IPS-18a (cell line): Measurements from ENCODE around the gene KLF16.

ENCODE experiments used
- H3K27ac ChIP-seq: one replicate; pipeline ENCODE4 v1.5.1; 2013; ENCODE audit warnings: low read length
- H3K27me3 ChIP-seq: one replicate; pipeline ENCODE4 v1.6.1; 2013; ENCODE audit warnings: mild to moderate bottlenecking, low read length; ENCODE audit not compliant: control insufficient read depth, insufficient read depth
- H3K36me3 ChIP-seq: one replicate; pipeline ENCODE4 v1.6.1; 2013; ENCODE audit warnings: low read depth, low read length; ENCODE audit not compliant: control insufficient read depth
- H3K4me1 ChIP-seq: one replicate; pipeline ENCODE4 v1.6.1; 2013; ENCODE audit warnings: low read depth, low read length; ENCODE audit not compliant: control insufficient read depth
- H3K4me3 ChIP-seq: one replicate; pipeline ENCODE4 v1.5.1; 2013; ENCODE audit warnings: low read length
- H3K9ac ChIP-seq: one replicate; pipeline ENCODE4 v1.6.1; 2013; ENCODE audit warnings: mild to moderate bottlenecking, low read length, moderate library complexity
- H3K9me3 ChIP-seq: one replicate; pipeline ENCODE4 v1.6.1; 2013; ENCODE audit warnings: low read depth, low read length; ENCODE audit not compliant: control insufficient read depth

KLF16 gene

GRCh38 chr19:1863638-1864479, 480 bp upstream of the KLF16 start:
- Histone ChIP-seq H3K4me1 (peaks cover 22% of the 10 kb centered on the region), H3K9ac (peak overlapping the region; percentile 98), H3K27ac (peak overlapping the region; percentile 84), H3K4me3 (peak overlapping the region; percentile 76), H3K9me3 (no peaks in the 10 kb centered on the region), H3K36me3 (no peaks in the 10 kb centered on the region), H3K27me3 (peaks cover 33% of the 10 kb centered on the region)

GRCh38 chr19:1862424-1863327, 703 bp downstream of the KLF16 start:
- H3K36me3 ChIP-seq = no peaks in the 10 kb centered on the region
- H3K9me3 ChIP-seq = no peaks in the 10 kb centered on the region
- H3K27me3 ChIP-seq = peaks cover 38% of the 10 kb centered on the region
- no peak overlapping the region for H3K27ac ChIP-seq
- peak overlapping the region; percentile 73 for H3K4me3 ChIP-seq
- H3K4me1 ChIP-seq = peaks cover 31% of the 10 kb centered on the region
- peak overlapping the region; percentile 52 for H3K9ac ChIP-seq

GRCh38 chr19:1862068-1862423, 1.3 kb downstream of the KLF16 start:
- no peaks in the 10 kb centered on the region for H3K36me3 ChIP-seq
- H3K4me1 ChIP-seq = peaks cover 31% of the 10 kb centered on the region
- H3K27ac ChIP-seq = no peak overlapping the region
- peak overlapping the region; percentile 52 for H3K9ac ChIP-seq
- H3K4me3 ChIP-seq = peak overlapping the region; percentile 73
- H3K9me3 ChIP-seq = no peaks in the 10 kb centered on the region
- H3K27me3 ChIP-seq = peaks cover 38% of the 10 kb centered on the region

GRCh38 chr19:1861599-1862031, 1.8 kb downstream of the KLF16 start:
- Histone ChIP-seq H3K9ac (peak overlapping the region; percentile 52), H3K4me3 (peak overlapping the region; percentile 73), H3K4me1 (peaks cover 31% of the 10 kb centered on the region), H3K36me3 (no peaks in the 10 kb centered on the region), H3K9me3 (no peaks in the 10 kb centered on the region), H3K27ac (no peak overlapping the region), H3K27me3 (peaks cover 38% of the 10 kb centered on the region)

GRCh38 chr19:1860821-1861598, 2.4 kb downstream of the KLF16 start:
- no peak overlapping the region for H3K27ac ChIP-seq
- peak overlapping the region; percentile 73 for H3K4me3 ChIP-seq
- peaks cover 35% of the 10 kb centered on the region for H3K4me1 ChIP-seq
- peaks cover 38% of the 10 kb centered on the region for H3K27me3 ChIP-seq
- no peaks in the 10 kb centered on the region for H3K36me3 ChIP-seq
- no peak overlapping the region for H3K9ac ChIP-seq
- no peaks in the 10 kb centered on the region for H3K9me3 ChIP-seq

- Histone ChIP-seq H3K36me3 (no peaks in the 10 kb centered on the region), H3K27ac (no peak overlapping the region), H3K9ac (peak overlapping the region; percentile 43), H3K9me3 (no peaks in the 10 kb centered on the region), H3K4me3 (peak overlapping the region; percentile 73), H3K4me1 (peaks cover 41% of the 10 kb centered on the region), H3K27me3 (peaks cover 38% of the 10 kb centered on the region)
Observed at GRCh38 chr19:1860042-1860775, 3.2 kb downstream of the KLF16 start.

- peaks cover 46% of the 10 kb centered on the region for H3K4me1 ChIP-seq
- H3K9ac ChIP-seq = peak overlapping the region; percentile 43
- H3K9me3 ChIP-seq = no peaks in the 10 kb centered on the region
- H3K36me3 ChIP-seq = no peaks in the 10 kb centered on the region
- peak overlapping the region; percentile 28 for H3K4me3 ChIP-seq
- H3K27ac ChIP-seq = no peak overlapping the region
- peaks cover 38% of the 10 kb centered on the region for H3K27me3 ChIP-seq
Observed at GRCh38 chr19:1859331-1859781, 4.0 kb downstream of the KLF16 start.

- H3K4me1 ChIP-seq = peaks cover 46% of the 10 kb centered on the region
Observed at GRCh38 chr19:1858412-1859081, 4.8 kb downstream of the KLF16 start.

GRCh38 chr19:1857648-1858326, 5.6 kb downstream of the KLF16 start:
- Histone ChIP-seq H3K27me3 (peaks cover 38% of the 10 kb centered on the region), H3K36me3 (no peaks in the 10 kb centered on the region), H3K9ac (no peak overlapping the region), H3K9me3 (no peaks in the 10 kb centered on the region), H3K4me1 (peaks cover 46% of the 10 kb centered on the region), H3K27ac (no peak overlapping the region), H3K4me3 (peak overlapping the region; percentile 42)

More at GRCh38 chr19:1858412-1859081, 4.8 kb downstream of the KLF16 start:
- Histone ChIP-seq H3K27me3 (peaks cover 38% of the 10 kb centered on the region), H3K9ac (no peak overlapping the region), H3K9me3 (no peaks in the 10 kb centered on the region), H3K4me3 (no peak overlapping the region), H3K36me3 (no peaks in the 10 kb centered on the region), H3K27ac (no peak overlapping the region)
